Activated CD8-positive, alpha-beta memory T cell treated with anti-CD3 and anti-CD28 coated beads for 24 hours (primary cell): ENCODE results near the gene DNAJB4.
"Not testable (repeated sequence)": the region's sequence is repeated elsewhere in the genome, so short reads cannot be mapped to it uniquely, and the experiment has no call there.

Experiments used
- DNase-seq: peaks from one replicate; pipeline ENCODE4 v3.0.0-alpha.2; 2020

Gene DNAJB4

DNA sequence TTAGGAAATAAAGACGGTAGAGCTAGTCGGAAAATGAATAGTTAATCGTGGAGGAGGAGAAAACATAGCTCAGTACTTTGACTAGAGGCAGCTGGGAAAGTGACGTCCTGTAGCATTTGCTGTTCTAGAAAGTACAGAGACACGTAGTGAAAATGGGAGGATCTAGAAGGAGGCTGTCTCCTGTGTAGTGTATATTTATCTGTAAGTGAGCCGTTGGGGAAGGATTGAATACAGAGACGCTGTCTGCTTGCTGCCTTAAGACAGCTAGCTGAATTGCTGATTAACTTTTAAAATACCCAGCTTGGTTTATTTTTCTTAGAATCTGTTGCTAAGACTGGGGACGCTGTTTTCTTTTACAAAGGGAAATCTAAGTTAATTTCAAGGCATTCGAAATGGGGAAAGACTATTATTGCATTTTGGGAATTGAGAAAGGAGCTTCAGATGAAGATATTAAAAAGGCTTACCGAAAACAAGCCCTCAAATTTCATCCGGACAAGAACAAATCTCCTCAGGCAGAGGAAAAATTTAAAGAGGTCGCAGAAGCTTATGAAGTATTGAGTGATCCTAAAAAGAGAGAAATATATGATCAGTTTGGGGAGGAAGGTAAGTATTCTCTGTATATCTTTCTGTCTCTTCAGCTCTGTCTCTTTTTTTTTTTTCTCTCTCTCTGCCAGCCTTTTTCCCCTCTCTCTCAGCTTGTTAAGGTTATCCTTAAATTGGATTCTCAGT lies at the start of gene DNAJB4:
DNAJB4 (plus strand) TSS at position 221 of the 729 bp plus-strand sequence; CDS start at position 393, 172 bp downstream.
- no peak for DNase-seq

DNA sequence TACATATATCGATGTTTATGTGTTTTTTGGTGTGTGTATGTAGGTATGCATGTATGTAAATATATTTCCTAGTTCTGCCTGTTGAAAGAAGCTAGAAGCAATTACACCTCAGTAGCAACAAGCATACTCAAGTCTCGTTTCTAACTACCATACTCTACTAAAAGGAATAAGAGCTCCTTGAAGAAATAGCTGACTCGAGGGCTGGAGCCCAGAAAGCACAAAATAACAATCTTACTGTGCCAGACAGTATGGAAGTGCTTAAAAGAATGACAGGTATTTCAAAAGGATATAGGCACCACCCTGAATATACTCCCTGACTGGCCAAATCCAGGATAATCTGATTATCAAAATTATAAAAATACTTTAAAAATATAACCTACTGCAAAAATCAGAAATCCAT lies 49.0 kb upstream of the DNAJB4 start:
- no peak for DNase-seq

DNA sequence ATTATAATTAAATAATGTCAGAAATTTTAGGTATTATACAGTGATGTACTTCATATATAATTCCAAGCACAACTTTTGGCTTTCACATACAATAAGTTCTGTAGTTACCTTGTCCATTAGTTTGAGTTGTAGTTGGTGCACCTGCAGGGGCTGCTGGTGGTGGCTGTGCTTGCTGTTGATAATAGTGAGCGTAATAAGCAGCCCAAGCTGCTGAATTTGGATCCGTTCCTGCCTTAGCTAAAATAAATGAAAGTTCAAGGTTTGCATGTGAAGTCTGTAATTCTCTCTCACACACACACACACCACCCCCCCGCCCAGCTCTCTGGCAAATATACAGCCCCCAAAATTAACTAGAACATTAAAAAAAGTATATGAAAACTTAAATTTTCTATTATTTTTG lies 48.3 kb upstream of the DNAJB4 start:
- no peak for DNase-seq

DNA sequence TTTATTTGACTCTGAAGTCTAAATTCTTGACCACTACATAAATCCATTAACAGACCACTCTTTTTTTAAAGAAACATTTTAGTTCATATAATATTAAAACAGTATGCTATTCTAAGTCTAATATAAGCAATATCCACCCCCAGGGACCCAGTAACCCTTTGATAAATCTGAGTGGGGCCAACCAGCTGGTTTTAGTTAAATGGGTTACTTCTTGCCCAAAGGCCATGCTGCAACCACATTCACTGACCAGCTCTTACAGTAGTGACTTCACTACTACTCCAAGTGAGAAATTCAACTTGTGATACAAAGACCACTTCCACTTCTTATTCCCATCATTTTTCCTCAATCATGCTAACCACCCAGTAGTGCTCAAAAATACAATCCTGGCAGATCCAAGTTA lies 46.3 kb upstream of the DNAJB4 start:
- DNase-seq: no peak

DNA sequence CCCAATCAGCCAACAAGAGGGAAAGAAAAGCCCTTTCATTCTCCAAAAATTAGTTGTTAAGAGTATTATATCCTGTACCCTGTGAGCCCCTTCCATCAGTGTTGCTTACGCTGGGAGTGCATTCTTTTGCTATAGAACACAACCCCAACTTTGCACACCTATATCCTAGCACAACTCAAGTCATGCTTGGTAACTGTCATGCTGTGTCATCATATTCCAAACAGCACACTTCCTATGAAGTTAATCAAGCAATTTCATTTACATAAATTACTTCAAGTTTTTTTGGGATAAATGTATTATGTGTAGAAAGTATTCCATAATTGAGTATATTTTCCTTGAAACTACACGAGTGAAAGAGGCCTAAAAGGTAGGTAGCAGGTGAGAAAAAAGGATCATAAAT lies 45.9 kb upstream of the DNAJB4 start:
- DNase-seq: no peak

DNA sequence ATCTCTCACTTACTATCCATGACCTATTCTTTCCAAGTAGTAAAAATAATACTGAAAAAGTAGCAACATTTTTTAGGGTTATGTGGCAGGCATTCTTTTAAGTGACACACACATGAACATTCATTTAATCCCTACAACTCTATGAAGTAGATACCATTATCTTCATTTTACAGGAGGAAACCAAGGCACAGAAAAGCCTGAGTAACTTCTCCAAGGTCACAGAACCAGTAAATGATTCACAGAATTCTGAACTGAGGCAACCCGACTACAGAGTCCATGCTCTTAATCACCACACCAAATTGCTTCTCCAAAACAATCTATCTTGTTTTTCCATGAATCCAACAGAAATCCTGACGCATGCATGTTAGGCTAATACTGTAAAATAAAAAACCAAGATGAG lies 43.3 kb upstream of the DNAJB4 start:
- no peak for DNase-seq

DNA sequence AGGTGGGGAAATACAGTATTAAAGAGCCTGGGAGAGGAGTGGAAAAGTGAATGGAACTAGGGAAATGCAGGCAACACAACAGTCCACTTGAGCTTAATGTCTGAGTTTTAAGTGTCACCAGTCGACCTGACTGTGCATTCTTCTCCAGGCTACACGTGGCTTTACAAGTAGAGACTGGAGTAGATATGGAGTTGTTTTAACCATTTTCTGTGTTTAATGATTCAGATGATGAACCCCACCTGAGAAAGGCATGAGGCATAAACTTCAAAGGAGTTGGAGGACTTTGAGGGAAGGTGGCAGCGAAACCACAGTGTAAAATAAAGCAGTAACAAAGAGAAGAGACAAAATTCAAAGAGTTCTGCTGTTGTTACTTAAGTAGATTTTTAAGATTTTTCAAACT lies 38.4 kb upstream of the DNAJB4 start:
- no peak for DNase-seq

DNA sequence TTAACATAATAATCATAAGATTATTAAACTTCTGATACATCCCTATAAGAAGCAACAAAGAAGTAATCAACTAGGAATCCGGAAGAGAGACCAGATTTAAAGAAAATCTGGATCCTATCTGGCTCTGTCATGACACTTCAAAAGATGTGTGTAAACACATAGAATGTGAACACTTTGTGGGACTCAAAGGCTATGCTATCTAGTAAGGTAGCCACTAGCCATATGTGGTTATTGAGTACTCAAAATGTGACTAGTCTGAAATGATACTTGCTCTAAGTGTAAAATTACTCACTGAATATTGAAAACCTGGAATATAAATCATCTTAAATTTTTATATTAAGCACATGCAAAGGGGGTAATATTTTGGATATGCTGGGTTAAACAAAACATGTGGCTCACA lies 34.5 kb upstream of the DNAJB4 start:
- no peak for DNase-seq

DNA sequence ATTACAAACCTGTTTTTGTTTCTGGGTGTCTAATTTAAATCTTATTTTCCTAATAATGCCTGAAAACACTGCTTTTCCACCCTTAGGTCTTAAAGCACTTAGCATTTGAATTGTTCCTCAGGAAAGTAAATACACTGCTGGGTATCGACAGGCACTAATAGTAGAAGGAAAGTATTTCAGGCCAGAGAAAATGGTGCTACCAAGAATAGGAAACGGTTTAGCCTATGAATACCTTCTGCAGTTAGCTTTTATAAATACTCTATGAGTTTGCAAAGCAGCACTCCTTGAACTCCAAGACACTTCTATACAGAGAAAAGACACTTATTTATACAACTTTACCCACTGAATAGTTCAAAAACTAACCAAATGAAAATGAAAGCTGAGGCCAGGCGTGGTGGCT lies 32.7 kb upstream of the DNAJB4 start:
- DNase-seq: no peak

DNA sequence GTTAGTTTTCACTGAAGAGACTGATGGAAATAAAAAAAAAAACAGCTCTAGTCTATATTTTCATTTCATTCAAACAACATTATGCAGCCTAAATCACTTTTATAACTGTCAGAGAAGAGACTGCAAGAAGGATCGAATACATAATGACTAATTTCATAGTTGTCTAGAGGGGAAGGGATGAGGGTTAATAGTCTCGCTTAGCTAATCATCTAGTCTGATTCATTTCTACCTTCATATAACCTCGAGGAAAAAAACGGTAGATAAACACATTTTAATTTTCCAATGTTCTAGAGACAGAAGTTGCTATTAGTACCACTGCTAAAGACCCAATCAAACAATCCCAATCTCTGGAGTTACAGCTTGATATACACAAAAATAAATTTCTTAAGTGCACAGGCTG lies 29.4 kb upstream of the DNAJB4 start:
- DNase-seq: no peak

DNA sequence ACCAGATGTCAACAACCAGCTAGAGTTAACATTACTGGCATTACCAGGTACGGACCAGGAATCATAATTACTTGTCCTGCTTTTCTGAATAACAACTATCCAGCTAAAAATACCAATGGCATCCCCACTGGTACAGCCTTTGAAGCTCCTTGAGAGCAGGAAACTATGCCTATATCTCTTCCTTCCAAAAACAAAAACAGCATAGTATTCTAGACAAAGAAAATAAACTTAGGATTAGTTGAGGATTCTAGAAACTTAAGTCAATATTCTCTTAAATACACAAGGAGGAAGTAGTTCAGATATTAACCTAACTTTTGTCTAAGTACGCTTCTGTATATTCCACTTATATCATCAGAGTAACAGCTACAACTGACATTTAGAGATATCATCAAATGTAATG lies 28.8 kb upstream of the DNAJB4 start:
- no peak for DNase-seq

DNA sequence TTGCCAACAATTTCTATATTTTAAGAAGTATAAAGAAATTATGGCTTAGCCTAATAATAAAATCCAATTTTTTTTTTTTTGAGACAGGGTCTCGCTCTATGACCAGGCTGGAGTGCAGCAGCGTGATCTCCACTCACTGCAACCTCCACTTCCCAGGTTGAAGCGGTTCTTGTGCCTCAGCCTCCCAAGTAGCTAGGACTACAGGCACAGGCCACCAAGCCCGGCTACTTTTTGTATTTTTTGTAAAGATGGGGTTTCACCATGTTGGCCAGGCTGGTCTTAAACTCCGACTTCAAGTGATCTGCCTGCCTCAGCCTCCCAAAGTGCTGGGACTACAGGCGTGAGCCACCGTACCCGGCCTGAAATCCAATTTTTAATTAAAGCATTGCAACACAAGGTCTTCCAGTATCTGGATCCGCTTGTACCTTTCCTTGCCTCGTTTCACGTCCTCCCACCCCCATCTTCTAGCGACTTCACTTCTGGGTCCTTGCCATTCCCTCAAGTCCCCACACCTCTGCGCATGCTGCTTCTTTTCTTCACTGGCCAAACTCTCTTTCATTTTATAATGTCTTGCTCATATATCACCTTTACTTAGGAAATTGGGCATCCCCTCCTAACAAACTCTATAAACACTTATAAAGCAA lies 28.2 kb upstream of the DNAJB4 start:
- DNase-seq: no peak

DNA sequence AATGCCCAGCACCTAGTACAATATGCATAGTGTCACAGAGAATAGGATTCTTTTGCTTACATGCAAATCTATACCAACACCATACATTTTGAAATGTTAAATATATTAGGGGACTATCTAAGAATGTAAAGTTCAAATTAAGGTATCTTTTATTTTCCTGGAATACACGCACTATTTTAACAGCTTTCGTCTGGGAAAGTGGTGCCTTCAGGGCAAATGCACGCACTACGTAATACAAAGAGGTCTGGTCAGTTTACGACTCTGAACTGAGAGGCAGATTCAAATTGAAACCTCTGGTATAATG lies 26.8 kb upstream of the DNAJB4 start:
- DNase-seq: no peak

DNA sequence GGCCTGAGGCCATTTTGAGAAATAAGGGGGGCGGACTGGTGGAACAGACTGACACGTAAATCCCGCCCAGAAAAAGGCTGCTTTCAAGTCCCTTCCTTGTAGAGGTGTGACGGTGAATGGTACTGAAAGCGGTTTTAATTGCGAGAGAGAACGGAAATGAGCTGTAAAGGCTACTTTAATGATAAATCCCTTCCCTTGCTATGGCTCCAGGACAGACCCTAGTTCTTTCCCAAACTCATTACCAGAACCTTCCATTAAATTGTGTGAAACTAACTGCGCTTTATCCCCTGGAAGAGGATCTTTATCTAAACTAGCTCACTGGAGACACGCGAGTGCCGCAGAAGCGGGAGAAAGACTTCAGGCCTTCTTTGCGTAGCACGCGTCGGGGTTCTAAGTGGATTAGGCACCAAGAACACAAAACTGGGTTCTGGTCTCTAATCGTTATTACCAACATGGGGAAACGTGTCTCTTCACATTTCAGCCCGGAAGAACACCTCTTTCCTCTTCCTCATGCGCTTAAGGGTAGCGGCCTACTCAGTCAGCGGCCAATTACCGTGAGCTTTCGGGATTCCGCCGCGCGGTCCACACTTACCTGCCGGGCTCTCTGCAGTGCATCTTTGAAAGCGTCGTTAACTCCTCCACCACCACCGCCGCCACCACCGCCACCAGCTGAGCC lies 26.3 kb upstream of the DNAJB4 start:
- DNase-seq: peak; percentile 78

DNA sequence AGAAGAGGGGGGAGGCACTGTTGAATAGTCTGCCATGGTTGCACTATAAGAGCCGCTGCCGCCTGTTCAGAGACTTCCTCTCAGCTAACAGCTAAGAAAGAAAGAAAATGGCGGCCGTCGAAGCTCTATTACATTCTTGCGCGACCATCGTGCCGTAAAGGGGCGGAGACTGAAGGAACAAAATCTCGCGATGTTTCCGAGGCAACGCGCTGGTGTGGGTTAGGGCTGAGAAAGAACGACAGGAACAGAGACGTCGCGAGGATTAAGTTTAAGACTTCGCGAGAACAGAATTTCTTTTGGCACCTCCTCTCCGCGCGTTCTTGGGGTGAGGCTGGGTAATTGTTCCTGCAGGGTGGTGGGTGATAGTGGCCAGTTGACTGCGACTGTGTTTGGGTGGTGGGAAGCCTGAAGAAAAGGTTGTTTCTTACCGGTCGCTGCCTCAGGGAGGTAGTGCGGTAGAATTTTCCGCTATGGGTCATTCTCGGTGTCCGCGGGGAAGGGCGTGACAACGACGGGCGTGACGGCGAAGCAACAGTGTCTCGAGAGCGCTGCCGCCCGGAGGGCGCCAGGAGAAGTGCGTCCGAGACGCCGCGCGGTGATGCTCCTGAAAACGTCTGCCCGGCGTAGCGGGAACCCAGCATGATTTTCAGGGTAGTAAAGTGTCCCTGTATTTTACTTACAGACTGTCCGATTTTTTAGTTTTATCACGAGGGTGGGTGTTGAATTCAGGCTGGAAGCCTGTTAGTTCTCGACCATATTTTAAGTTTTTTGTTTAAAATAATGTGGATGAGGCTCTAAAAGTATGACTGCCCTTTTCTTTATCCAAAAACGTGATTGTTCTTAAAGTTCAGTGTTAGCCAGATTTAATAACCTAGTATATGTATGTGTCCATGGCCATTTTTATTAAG lies 25.5 kb upstream of the DNAJB4 start, which contains the start of gene FUBP1:
FUBP1 (minus strand) TSS at position 104 of the 908 bp plus-strand sequence; CDS start at position 36, 68 bp downstream.
- DNase-seq: peak; percentile 95

DNA sequence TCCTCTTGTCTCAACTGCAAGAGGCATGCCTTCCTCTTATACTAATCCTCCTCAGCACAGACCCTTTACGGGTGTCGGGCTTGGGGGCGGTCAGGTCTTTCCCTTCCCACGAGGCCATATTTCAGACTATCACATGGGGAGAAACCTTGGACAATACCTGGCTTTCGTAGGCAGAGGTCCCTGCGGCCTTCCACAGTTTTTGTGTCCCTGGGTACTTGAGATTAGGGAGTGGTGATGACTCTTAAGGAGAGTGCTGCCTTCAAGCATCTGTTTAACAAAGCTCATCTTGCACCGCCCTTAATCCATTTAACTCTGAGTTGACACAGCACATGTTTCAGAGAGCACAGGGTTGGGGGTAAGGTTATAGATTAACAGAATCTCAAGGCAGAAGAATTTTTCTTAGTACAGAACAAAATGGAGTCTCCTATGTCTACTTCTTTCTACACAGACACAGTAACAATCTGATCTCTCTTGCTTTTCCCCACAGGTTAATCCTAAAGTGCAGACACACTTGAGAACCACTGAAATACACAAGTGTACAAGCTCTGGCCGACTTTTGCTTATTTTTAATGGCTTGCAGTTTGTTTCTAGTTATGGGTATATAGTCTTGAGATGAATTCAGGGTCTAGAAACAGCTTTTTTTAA lies 21.3 kb upstream of the DNAJB4 start:
- not testable (repeated sequence) for DNase-seq

DNA sequence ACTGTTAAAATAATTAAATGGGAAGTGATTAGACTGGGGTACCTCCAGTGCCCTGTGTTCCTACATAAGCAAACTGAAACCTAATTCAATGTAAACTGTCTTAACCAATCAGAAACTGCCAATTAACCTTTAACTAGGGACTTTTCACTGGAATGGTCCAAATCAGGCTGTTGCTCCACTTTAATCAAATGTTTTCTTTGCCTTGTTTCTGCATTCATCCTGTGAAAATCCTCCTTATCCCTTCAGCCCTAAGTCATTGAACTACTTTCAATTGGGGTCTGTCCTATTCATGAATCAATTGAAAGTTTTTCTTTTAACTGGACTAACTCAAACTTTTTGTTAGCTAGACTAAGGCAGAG lies 20.8 kb upstream of the DNAJB4 start:
- no peak for DNase-seq

DNA sequence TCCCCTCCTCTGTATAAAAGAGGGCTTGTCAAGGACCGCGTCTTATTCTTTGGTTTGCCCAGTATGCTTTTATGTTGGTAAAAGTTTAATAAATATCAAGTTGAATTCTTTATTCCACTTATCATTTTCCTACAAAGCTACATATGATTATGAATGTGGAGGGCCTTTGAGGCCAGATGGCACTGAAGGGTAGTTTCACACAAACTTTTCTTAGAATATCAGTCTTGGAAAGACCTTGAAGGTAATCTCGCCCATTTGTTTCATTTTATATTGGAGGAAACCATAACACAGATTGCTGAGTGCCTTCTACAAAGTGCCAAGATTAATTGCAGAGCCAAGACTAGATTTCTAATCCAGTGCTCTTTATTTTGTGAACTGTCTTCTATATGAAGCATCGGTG lies 20.1 kb upstream of the DNAJB4 start:
- DNase-seq: no peak

DNA sequence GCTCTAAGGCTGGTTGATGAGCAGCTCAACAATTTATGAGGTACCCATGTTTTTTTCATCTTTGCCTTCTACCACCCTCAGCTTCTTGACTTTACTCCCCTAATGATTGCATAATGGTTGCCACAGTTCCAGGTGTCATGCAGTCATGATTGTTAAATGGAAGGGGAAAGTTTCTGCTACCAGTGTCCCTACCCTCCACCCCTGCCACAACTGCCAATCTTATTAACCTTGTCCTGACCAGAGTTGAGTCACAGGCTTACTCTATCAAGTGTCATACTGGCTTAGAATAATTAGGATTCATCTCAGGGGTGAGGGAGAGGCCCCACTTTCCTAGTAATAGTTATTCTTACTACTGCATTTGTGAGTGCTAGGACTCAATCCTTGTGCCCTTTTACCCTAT lies 17.9 kb upstream of the DNAJB4 start:
- no peak for DNase-seq

DNA sequence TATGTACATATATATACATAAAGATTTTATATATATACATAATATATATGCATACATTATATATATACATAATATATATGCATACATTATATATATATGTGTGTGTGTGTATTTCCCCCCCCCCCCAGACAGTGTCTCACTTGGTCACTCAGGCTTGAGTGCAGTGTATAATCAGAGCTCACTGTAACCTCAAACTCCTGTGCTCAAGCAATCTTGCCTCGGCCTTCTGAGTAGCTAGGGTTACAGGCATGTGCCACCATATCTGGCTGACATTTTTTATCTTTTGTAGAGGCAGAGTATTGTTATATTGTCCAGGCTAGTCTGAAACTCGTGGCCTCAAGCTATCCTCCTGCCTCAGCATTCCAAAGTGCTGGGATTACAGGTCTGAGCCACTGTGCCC lies 16.8 kb upstream of the DNAJB4 start:
- no peak for DNase-seq

DNA sequence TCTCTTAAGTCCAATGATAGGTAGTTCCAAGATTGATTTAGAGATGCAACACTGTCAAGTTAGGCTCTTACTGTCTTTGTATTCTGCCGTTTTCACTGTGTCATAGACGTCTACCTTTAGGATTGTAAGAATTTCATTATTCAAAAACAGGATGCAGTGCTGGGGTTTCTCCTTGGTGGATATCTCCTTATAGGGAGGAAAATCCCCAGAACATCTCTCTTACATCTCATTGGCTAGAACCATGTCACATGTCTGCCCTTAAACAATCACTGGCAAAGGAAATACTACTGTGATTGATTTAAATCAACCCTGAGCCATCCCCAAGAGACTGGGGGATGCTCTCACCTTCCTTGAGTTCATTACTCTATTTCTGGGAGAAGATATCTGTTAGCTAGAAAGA lies 15.0 kb upstream of the DNAJB4 start:
- DNase-seq: no peak

DNA sequence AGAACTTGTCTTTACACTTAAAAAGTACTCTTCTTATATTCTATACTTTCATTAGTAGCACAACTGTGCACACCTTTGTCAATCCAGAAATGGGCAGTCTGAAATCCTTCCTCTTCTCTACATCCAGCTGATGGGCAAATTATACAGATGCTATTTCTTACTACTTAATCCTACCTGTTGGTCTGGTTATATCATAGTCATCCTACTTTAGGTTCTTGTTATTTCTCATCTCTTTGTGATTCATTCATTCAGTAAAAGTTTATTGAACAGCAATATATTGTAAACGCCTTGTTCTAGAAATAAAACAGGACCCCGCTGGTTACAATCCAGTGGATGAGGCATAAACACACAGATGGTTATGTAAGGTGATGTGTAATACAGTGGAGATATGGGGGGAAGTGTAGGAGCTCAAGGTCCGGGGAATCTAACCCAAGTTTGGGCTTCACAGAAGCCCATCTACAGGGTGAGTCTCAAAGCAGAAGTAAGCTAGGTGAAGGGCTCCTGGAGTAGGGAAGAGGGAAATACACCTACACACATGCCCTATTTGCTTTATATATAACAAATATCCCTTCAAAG lies 14.0 kb upstream of the DNAJB4 start:
- no peak for DNase-seq

DNA sequence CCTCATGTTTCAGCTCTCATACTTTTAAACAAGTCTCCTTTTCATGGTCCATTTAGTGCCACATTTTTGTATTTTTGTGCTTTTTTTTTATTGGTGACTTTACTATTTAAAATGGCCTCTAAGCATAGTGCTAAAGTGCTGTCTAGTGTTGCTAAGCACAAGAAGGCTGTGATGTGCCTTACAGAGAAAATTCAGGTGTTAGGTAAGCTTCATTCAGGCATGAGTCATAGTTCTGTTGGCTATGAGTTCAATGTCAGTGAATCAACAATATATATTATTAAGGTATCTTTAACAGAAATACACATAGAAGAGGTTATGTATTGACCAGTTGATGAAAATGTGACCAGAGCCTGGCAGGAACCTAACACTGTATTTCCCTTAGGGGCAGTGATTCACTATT lies 13.1 kb upstream of the DNAJB4 start:
- DNase-seq: no peak
